Measurements from ENCODE around the gene GATB. TPM values are rescaled to one million over a fixed set of nuclear protein-coding genes. Genes with fewer than 3 reads are reported as not detected.

GATB gene
- total and polyA plus RNA-seq, 10 of the 15 experiments (the other 5 are each of a cell fraction or from before 2014, with no cell fraction given) = 20.5 to 37.3 (median 30.5) TPM

- H3K36me3 ChIP-seq (ENCODE audit: control insufficient read depth in 2 of 2, insufficient read depth in 2 of 2, low read length in 1 of 2) = no peaks in the 10 kb centered on the region
- intact Hi-C loops (cut with micrococcal nuclease; ENCODE audit: unreplicated experiment) = no loop called here
- SMC1A ChIA-PET (ENCODE audit: uncharacterized antibody, unreplicated experiment) = no interaction called here
- H3K4me3 ChIP-seq = no peak overlapping the region
- H4K20me1 ChIP-seq (ENCODE audit: control insufficient read depth, insufficient read depth) = no peaks in the 10 kb centered on the region
- no peak for ATAC-seq
- BruUV-seq (replicated peaks) = no TSS peak
- in situ Hi-C loops (cut with MboI) = no loop called here
- H3K9me3 ChIP-seq (replicated peaks; ENCODE audit: control insufficient read depth, insufficient read depth, low read length) = peaks cover 4% of the 10 kb centered on the region; the same call in 2 of the 3 replicates
- POLR2A ChIA-PET = no interaction called here
- no peak overlapping the region for H3K9ac ChIP-seq (ENCODE audit: control insufficient read depth, insufficient read depth, low read length)
- CTCF ChIA-PET = interaction anchor here (1.5 to 1.6 kb wide), 2 partner anchors 12 to 21 kb away, joined by 3 to 4 read pairs; no protein-coding TSS in a partner anchor
- 0% methylated on average over 1 of the region's 1 CpG for WGBS (ENCODE audit: insufficient coverage, insufficient replicate concordance, low lambda C conversion rate, missing lambda C conversion rate)
- no peaks in the 10 kb centered on the region for H3K79me2 ChIP-seq (ENCODE audit: control insufficient read depth, insufficient read depth, low read length)
- H3K4me1 ChIP-seq (ENCODE audit: control insufficient read depth, insufficient read depth, low read length) = no peaks in the 10 kb centered on the region
- RAD21 ChIA-PET (ENCODE audit: unreplicated experiment) = no interaction called here
- FAIRE-seq = no peak
- H3K4me2 ChIP-seq (ENCODE audit: control insufficient read depth, insufficient read depth) = no peak overlapping the region
- no peak for DNase-seq (ENCODE audit: low read depth, low spot score)
- no peaks in the 10 kb centered on the region; a peak in 1 of 4 replicates for H3K27me3 ChIP-seq (replicated peaks in 1 of 2; ENCODE audit: control insufficient read depth in 2 of 2, insufficient read depth in 2 of 2, low read length in 1 of 2)
- no peak overlapping the region for H3K27ac ChIP-seq (ENCODE audit: control insufficient read depth, insufficient read depth)
- H2AFZ ChIP-seq (ENCODE audit: control insufficient read depth, low read depth, low read length) = no peak overlapping the region
- no peak for TF ChIP-seq BMI1 (IDR thresholded peaks at IDR 0.05; ENCODE audit: borderline replicate concordance)
- TF ChIP-seq MTA2 (IDR thresholded peaks at IDR 0.05; ENCODE audit: low read depth) = no peak
- no peak for TF ChIP-seq ZBTB40 (IDR thresholded peaks at IDR 0.05; ENCODE audit: borderline replicate concordance)
- no peak for TF ChIP-seq YBX1 (IDR thresholded peaks at IDR 0.05)
- TF ChIP-seq JUNB (IDR thresholded peaks at IDR 0.05) = no peak
- TF ChIP-seq E4F1 (IDR thresholded peaks at IDR 0.05; ENCODE audit: borderline replicate concordance, partially characterized antibody) = no peak
- no peak for TF ChIP-seq E2F4 (IDR thresholded peaks at IDR 0.05; ENCODE audit: low read depth, low read length)
- no peak for TF ChIP-seq NR2C1 (IDR thresholded peaks at IDR 0.05)
- TF ChIP-seq WRNIP1 (IDR thresholded peaks at IDR 0.05; ENCODE audit: borderline replicate concordance, low read depth, low read length) = no peak
- no peak for TF ChIP-seq ZBTB11 (CRISPR knock-in tag; IDR thresholded peaks at IDR 0.05)
- TF ChIP-seq EGR1 (IDR thresholded peaks at IDR 0.05; ENCODE audit: borderline replicate concordance in 1 of 2, low read depth in 2 of 2, low read length in 2 of 2) = no peak
- TF ChIP-seq GATAD2B (conservative IDR thresholded peaks at IDR 0.05; ENCODE audit: low read depth) = no peak
- no peak for TF ChIP-seq MEF2B (IDR thresholded peaks at IDR 0.05; ENCODE audit: partially characterized antibody, poor library complexity, severe bottlenecking)
These were observed 16.7 kb upstream of the GATB start for GRCh38 chr4:151777471-151777870.

All from GM12878 (cell line).